IMR-90 (cell line): ENCODE data around the gene AP2B1. TPM values are rescaled to one million over a fixed set of nuclear protein-coding genes. Genes with fewer than 3 reads are reported as not detected.

ENCODE experiments used
- ATAC-seq: fragments of 200-7000 bp; cut with Tn5 transposase; 2 replicates; pipeline ENCODE4 v1.9.1; 2020; ENCODE audit warnings: low read depth, mild to moderate bottlenecking, moderate library complexity
- BruUV-seq: library from RNA; stranded (reverse); fragments of 400-500 nt; replicated peaks from 2 replicates; lab custom pipeline; 2021; lab: Mats Ljungman, UMichigan
- CTCF ChIA-PET: fragments of 300-600 bp; formaldehyde crosslinking; extraction: SDS; loops from one replicate; lab custom pipeline; 2021; ENCODE audit warnings: antibody characterized with exemption; lab: Yijun Ruan, JAX
- POLR2A ChIA-PET: fragments of 300-600 bp; sonication (Branson Sonifier 250); formaldehyde crosslinking; loops from one replicate; lab custom pipeline; 2022; ENCODE audit warnings: antibody characterized with exemption; ENCODE audit not compliant: unreplicated experiment; lab: Charles Lee
- DNase-seq: peaks from one replicate; pipeline ENCODE4 v3.0.0; 2013
- H2AFZ ChIP-seq: replicated peaks from 2 replicates; pipeline ENCODE3; 2013; ENCODE audit warnings: low read length, mild to moderate bottlenecking; ENCODE audit not compliant: poor library complexity
- H2AK5ac ChIP-seq: 2 replicates; pipeline ENCODE4 v1.6.1; 2013; ENCODE audit warnings: low read depth, low read length, inconsistent platforms
- H2AK9ac ChIP-seq: replicated peaks from 2 replicates; pipeline ENCODE3; 2013; ENCODE audit warnings: mild to moderate bottlenecking, low read depth, low read length, moderate library complexity; ENCODE audit not compliant: poor library complexity
- H2BK120ac ChIP-seq: 2 replicates; pipeline ENCODE4 v1.6.1; 2013; ENCODE audit warnings: low read depth, low read length, inconsistent platforms
- H2BK15ac ChIP-seq: 3 replicates; pipeline ENCODE4 v1.6.1; 2013; ENCODE audit warnings: low read depth, low read length, inconsistent platforms
- H2BK20ac ChIP-seq: 2 replicates; pipeline ENCODE4 v1.6.1; 2013; ENCODE audit warnings: low read depth, mild to moderate bottlenecking, inconsistent platforms, low read length, moderate library complexity
- H2BK5ac ChIP-seq: 2 replicates; pipeline ENCODE4 v1.6.1; 2013; ENCODE audit warnings: mild to moderate bottlenecking, low read depth, low read length, inconsistent platforms; ENCODE audit not compliant: poor library complexity, severe bottlenecking
- H3K14ac ChIP-seq: replicated peaks from 2 replicates; pipeline ENCODE4 v1.6.1; 2013; ENCODE audit warnings: low read depth, low read length, inconsistent platforms
- H3K18ac ChIP-seq: 2 replicates; pipeline ENCODE4 v1.6.1; 2013; ENCODE audit warnings: low read depth, low read length, control low read depth
- H3K23ac ChIP-seq: 2 replicates; pipeline ENCODE4 v1.6.1; 2013; ENCODE audit warnings: low read depth, low read length, inconsistent platforms
- H3K27ac ChIP-seq: 2 replicates; pipeline ENCODE4 v1.5.1; 2013; ENCODE audit warnings: mild to moderate bottlenecking, control low read depth, low read length; ENCODE audit not compliant: insufficient read depth
- H3K27me3 ChIP-seq: 2 replicates; pipeline ENCODE4 v1.6.1; 2013; ENCODE audit warnings: low read length; ENCODE audit not compliant: control insufficient read depth, insufficient read depth
- H3K36me3 ChIP-seq: 2 replicates; pipeline ENCODE4 v1.6.1; 2013; ENCODE audit warnings: low read length, mixed read lengths; ENCODE audit not compliant: control insufficient read depth, insufficient read depth
- H3K4ac ChIP-seq: 2 replicates; pipeline ENCODE4 v1.6.1; 2013; ENCODE audit warnings: low read depth, low read length, inconsistent platforms
- H3K4me1 ChIP-seq: 2 replicates; pipeline ENCODE4 v1.6.1; 2013; ENCODE audit warnings: low read length, mixed read lengths; ENCODE audit not compliant: control insufficient read depth, insufficient read depth
- H3K4me2 ChIP-seq: 2 replicates; pipeline ENCODE4 v1.6.1; 2013; ENCODE audit warnings: low read depth, mild to moderate bottlenecking, control low read depth, low read length, moderate library complexity
- H3K4me3 ChIP-seq: 2 replicates; pipeline ENCODE4 v1.5.1; 2013; ENCODE audit warnings: low read depth, mild to moderate bottlenecking, control low read depth, low read length, moderate library complexity; ENCODE audit not compliant: insufficient read depth
- H3K56ac ChIP-seq: 2 replicates; pipeline ENCODE4 v1.6.1; 2013; ENCODE audit warnings: low read length, inconsistent platforms; ENCODE audit not compliant: insufficient read depth; ENCODE audit errors: extremely low read depth
- H3K79me1 ChIP-seq, 2 experiments: 2 replicates each; pipeline ENCODE4 v1.6.1; 2013; ENCODE audit warnings: low read length in 2 of 2, inconsistent platforms in 1 of 2, low read depth in 1 of 2
- H3K9ac ChIP-seq: 2 replicates; pipeline ENCODE4 v1.6.1; 2013; ENCODE audit warnings: low read depth, low read length, control low read depth
- H3K9me1 ChIP-seq: 2 replicates; pipeline ENCODE4 v1.6.1; 2013; ENCODE audit warnings: low read length, inconsistent platforms; ENCODE audit not compliant: insufficient read depth
- H3K9me3 ChIP-seq: 2 replicates; pipeline ENCODE4 v1.6.1; 2013; ENCODE audit warnings: low read length; ENCODE audit not compliant: control insufficient read depth, insufficient read depth
- H4K20me1 ChIP-seq: 2 replicates; pipeline ENCODE4 v1.6.1; 2013; ENCODE audit warnings: low read length, inconsistent platforms; ENCODE audit not compliant: insufficient read depth
- H4K5ac ChIP-seq: 2 replicates; pipeline ENCODE4 v1.6.1; 2013; ENCODE audit warnings: mild to moderate bottlenecking, low read depth, low read length, control low read depth
- H4K8ac ChIP-seq, 2 experiments: 2 replicates each; pipeline ENCODE4 v1.6.1; 2013; ENCODE audit warnings: low read depth in 2 of 2, low read length in 2 of 2, control low read depth in 1 of 2, inconsistent platforms in 1 of 2
- H4K91ac ChIP-seq: 2 replicates; pipeline ENCODE4 v1.6.1; 2013; ENCODE audit warnings: low read depth, low read length, inconsistent platforms; ENCODE audit not compliant: insufficient read depth
- BHLHE40 ChIP-seq: fragments of 150-350 bp; IDR thresholded peaks from 2 replicates; pipeline ENCODE4 v1.6.1; 2016; ENCODE audit warnings: mild to moderate bottlenecking, low read depth, low read length
- CEBPB ChIP-seq: IDR thresholded peaks from 2 replicates; pipeline ENCODE4 v1.6.1; 2012; ENCODE audit warnings: low read depth, low read length, improper control_type of control experiment
- CHD1 ChIP-seq: IDR thresholded peaks from 2 replicates; pipeline ENCODE4 v1.6.1; 2012; ENCODE audit warnings: low read depth, low read length, improper control_type of control experiment
- CTCF ChIP-seq: conservative IDR thresholded peaks from 2 replicates; pipeline ENCODE4 v1.5.1; 2012; ENCODE audit warnings: mild to moderate bottlenecking, low read depth, low read length, improper control_type of control experiment
- ELK1 ChIP-seq: fragments of 150-350 bp; IDR thresholded peaks from 2 replicates; pipeline ENCODE4 v1.6.1; 2016; ENCODE audit warnings: low read depth, mild to moderate bottlenecking, low read length, moderate library complexity, borderline replicate concordance
- FOS ChIP-seq: fragments of 150-350 bp; IDR thresholded peaks from 2 replicates; pipeline ENCODE4 v1.6.1; 2016; ENCODE audit warnings: low read depth, low read length
- MAFK ChIP-seq: IDR thresholded peaks from 2 replicates; pipeline ENCODE4 v1.6.1; 2012; ENCODE audit warnings: low read depth, low read length, improper control_type of control experiment
- MAZ ChIP-seq: IDR thresholded peaks from 2 replicates; pipeline ENCODE4 v1.6.1; 2012; ENCODE audit warnings: low read depth, mild to moderate bottlenecking, low read length, improper control_type of control experiment, moderate library complexity, borderline replicate concordance
- MXI1 ChIP-seq: IDR thresholded peaks from 2 replicates; pipeline ENCODE4 v1.6.1; 2012; ENCODE audit warnings: low read depth, mild to moderate bottlenecking, low read length, moderate library complexity, borderline replicate concordance
- NFE2L2 ChIP-seq: fragments of 150-350 bp; IDR thresholded peaks from 2 replicates; pipeline ENCODE4 v1.6.1; 2016; ENCODE audit warnings: low read depth, mild to moderate bottlenecking, low read length
- POLR2A ChIP-seq: IDR thresholded peaks from 2 replicates; pipeline ENCODE4 v1.6.1; 2012; ENCODE audit warnings: mild to moderate bottlenecking, low read depth, low read length
- RAD21 ChIP-seq: IDR thresholded peaks from 2 replicates; pipeline ENCODE4 v1.6.1; 2012; ENCODE audit warnings: low read length, improper control_type of control experiment
- RCOR1 ChIP-seq: IDR thresholded peaks from 2 replicates; pipeline ENCODE4 v1.6.1; 2012; ENCODE audit warnings: mild to moderate bottlenecking, low read length, improper control_type of control experiment; ENCODE audit not compliant: insufficient replicate concordance
- RFX5 ChIP-seq: IDR thresholded peaks from 2 replicates; pipeline ENCODE4 v1.8.0; 2012; ENCODE audit warnings: low read depth, mild to moderate bottlenecking, low read length, moderate library complexity
- SMC3 ChIP-seq: fragments of 150-350 bp; IDR thresholded peaks from 2 replicates; pipeline ENCODE4 v1.6.1; 2016; ENCODE audit warnings: low read depth, mild to moderate bottlenecking, antibody characterized with exemption, low read length, moderate library complexity
- USF2 ChIP-seq: fragments of 150-350 bp; IDR thresholded peaks from 2 replicates; pipeline ENCODE4 v1.6.1; 2017; ENCODE audit warnings: mild to moderate bottlenecking, antibody characterized with exemption, low read length, low read depth
- WGBS, 2 experiments: methylation state at CpG; one replicate each; pipeline versions ENCODE4 v1.1.5 to v1.1.7; 2013; ENCODE audit warnings: missing lambda C conversion rate in 2 of 2; ENCODE audit not compliant: insufficient read length in 1 of 2; ENCODE audit errors: extremely low coverage in 2 of 2; 5-methylcytosine and 5-hydroxymethylcytosine counted together
- dilution Hi-C: fragments of 300-500 bp; cut with HindIII; formaldehyde crosslinking; loops from one replicate; pipeline ENCODE4 v1.14.3; 2018; ENCODE audit warnings: low sequenced_read_pairs; ENCODE audit not compliant: unreplicated experiment
- in situ Hi-C: fragments of 300-500 bp; cut with MboI; formaldehyde crosslinking; loops from 3 replicates; pipeline ENCODE4 v1.14.3; 2019; ENCODE audit warnings: low sequenced_read_pairs, inconsistent platforms, mixed read lengths
- intact Hi-C: fragments of 100-400 bp; cut with micrococcal nuclease; formaldehyde crosslinking; loops from 2 replicates; pipeline ENCODE4 v1.10.0; 2022
- polyA plus RNA-seq, 3 experiments: library from polyadenylated mRNA; depleted of rRNA; stranded (reverse); fragments of >200 nt; gene quantifications; 2 replicates each; pipeline ENCODE4 v1.2.3, GENCODE V29; 2012; ENCODE audit warnings: low replicate concordance in 1 of 3
- total RNA-seq: library from RNA; depleted of rRNA; stranded (reverse); fragments of >200 nt; gene quantifications from 2 replicates; pipeline ENCODE4 v1.2.3, GENCODE V29; 2012

AP2B1 gene
- total and polyA plus RNA-seq, 2 of the 4 experiments (the other 2 are of a cell fraction) = 102 to 125 TPM

- CTCF ChIA-PET = no interaction called here
- H2BK5ac ChIP-seq = no peak overlapping the region
Observed at GRCh38 chr17:35734396-35734795, 147.3 kb downstream of the AP2B1 start.

More at GRCh38 chr17:35734396-35734795, 147.3 kb downstream of the AP2B1 start:
- no peak overlapping the region for H3K4me3 ChIP-seq
- no peak overlapping the region for H3K4ac ChIP-seq
- H3K9me3 ChIP-seq = no peaks in the 10 kb centered on the region
- H3K36me3 ChIP-seq = no peaks in the 10 kb centered on the region
- no peak overlapping the region for H3K27ac ChIP-seq
- POLR2A ChIA-PET = no interaction called here
- no peak overlapping the region for H2AFZ ChIP-seq
- peaks cover 5% of the 10 kb centered on the region; the same call in 1 of the 2 replicates for H3K27me3 ChIP-seq
- dilution Hi-C loops (no loop called here), in situ Hi-C loops (loop anchor here (25.0 kb wide), 1 partner anchor 372 kb away; the partner anchor contains the start of gene SLFN11), intact Hi-C loops (no loop called here)
- no peak overlapping the region for H2BK20ac ChIP-seq
- peaks cover 3% of the 10 kb centered on the region for H3K4me1 ChIP-seq
- WGBS, 2 experiments = no CpG with 5 or more reads among the region's 7 CpGs
- DNase-seq = no peak
- no peak overlapping the region for H2BK15ac ChIP-seq
- H2BK120ac ChIP-seq = no peak overlapping the region
- no peak overlapping the region for H3K9ac ChIP-seq
- no peak overlapping the region for H4K91ac ChIP-seq
- no peak overlapping the region for H3K18ac ChIP-seq
- no peak for ATAC-seq
- no TSS peak for BruUV-seq
- H3K9me1 ChIP-seq = peaks cover 4% of the 10 kb centered on the region; the same call in 1 of the 2 replicates
- H3K79me1 ChIP-seq = no peaks in the 10 kb centered on the region
- no peak overlapping the region for H3K56ac ChIP-seq
- no peak overlapping the region for H4K5ac ChIP-seq
- H3K14ac ChIP-seq = no peak overlapping the region
- H3K23ac ChIP-seq = no peak overlapping the region
- H4K8ac ChIP-seq = no peak overlapping the region
- no peak overlapping the region for H2AK9ac ChIP-seq
- H2AK5ac ChIP-seq = no peak overlapping the region
- H4K20me1 ChIP-seq = 0 out of 2 replicates have a peak, but pooled peaks cover 3% of the 10 kb centered on the region
- no peak overlapping the region for H3K4me2 ChIP-seq
- no peak for TF ChIP-seq CEBPB
- no peak for TF ChIP-seq RCOR1
- no peak for TF ChIP-seq SMC3
- no peak for TF ChIP-seq FOS
- no peak for TF ChIP-seq MXI1
- TF ChIP-seq MAZ = no peak
- TF ChIP-seq CHD1 = no peak
- no peak for TF ChIP-seq ELK1
- TF ChIP-seq BHLHE40 = no peak
- no peak for TF ChIP-seq USF2
- no peak for TF ChIP-seq RAD21
- no peak for TF ChIP-seq RFX5
- TF ChIP-seq CTCF = no peak
- no peak for TF ChIP-seq NFE2L2
- TF ChIP-seq MAFK = no peak
- no peak for TF ChIP-seq POLR2A
